HG02763 (cell line): ENCODE data around the gene GDF10.

Experiments
- ATAC-seq: cut with Tn5 transposase; IDR thresholded peaks from one replicate; pipeline ENCODE4 v1.9.1; 2021; ENCODE audit warnings: mild to moderate bottlenecking, moderate library complexity; ENCODE audit not compliant: unreplicated experiment

The GDF10 gene

GRCh38 chr10:47269294-47269693 is 30.7 kb upstream of the GDF10 start:
- no peak for ATAC-seq

- no peak for ATAC-seq
These were observed 23.9 kb upstream of the GDF10 start for GRCh38 chr10:47276071-47276470.

GRCh38 chr10:47276576-47277351 is 23.2 kb upstream of the GDF10 start:
- no peak for ATAC-seq

DNA sequence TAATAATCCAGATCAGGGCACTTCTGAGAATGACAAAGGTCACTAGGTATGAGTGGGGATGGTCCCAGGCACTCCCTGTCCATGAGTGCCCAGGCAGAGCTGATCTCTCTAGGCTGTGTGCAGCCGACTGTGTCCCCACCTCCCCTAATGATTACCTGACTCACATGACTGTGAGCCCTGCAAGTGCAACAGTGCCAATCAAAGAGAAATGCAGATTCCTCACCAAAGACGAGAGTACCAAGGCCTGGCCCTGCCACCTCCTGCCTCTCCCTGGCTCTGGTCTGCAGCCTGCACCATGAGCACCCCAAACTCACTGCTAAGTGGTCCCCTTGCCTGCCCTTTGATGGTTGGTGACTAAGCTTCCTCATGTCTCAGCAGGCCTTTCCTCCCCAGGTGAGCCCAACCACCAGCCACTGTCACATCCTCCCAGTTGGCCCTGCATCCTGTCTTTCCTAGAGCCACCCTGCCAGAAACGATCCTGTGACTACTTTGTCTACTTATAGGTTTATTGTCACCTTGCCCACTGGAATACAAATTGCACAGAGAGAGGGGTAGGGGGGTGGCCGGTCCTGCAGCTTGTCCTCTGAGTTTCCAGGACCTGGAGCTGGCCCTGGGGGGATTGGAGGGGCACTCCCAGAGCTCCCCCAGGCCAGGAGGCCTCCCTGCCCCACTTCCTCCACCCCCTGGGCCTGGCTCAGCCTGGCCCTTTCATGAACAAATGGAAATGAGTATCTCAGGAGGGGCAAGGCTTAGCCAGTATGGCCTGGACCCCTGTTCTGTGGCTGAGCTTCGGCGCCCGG is 22.4 kb upstream of the GDF10 start:
- no peak for ATAC-seq

DNA sequence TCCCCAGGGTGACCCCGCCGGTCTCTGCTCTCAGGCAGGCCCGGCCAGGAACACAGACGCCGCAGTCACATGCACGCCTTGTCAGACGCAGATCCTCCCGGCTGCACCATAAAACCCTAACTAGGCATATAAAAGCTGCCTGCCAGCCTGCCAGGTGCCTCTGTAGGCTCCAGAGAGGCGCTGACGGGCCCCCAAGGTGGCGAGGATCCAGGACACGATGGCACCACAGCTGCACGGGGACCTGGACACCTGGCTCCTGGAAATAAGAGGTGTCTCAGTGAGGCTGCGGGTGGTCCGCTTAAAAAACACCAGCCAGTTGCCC is 21.9 kb upstream of the GDF10 start:
- ATAC-seq, result no peak

DNA sequence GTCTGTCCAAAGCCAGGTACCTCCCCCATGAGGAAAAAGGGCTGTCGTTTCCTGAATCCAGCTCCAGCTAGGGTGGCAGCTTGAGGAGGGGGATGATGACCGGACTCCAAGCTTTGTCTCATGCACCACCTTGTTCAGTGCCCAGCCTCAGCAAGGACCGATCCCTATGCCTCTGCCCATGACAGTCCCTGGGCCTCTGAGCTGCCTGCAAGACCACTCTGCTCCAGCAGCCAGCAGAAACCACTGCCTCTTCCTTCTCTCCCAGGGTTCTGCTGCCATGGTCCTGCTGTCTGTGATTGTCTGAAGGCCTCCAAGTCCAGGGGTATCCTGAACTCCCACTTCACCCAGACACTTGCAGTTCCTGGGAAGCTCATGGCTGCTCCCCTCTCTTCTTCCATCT is 21.3 kb upstream of the GDF10 start:
- no peak for ATAC-seq

- ATAC-seq, result no peak
These were observed 20.7 kb upstream of the GDF10 start for GRCh38 chr10:47279276-47279675.

DNA sequence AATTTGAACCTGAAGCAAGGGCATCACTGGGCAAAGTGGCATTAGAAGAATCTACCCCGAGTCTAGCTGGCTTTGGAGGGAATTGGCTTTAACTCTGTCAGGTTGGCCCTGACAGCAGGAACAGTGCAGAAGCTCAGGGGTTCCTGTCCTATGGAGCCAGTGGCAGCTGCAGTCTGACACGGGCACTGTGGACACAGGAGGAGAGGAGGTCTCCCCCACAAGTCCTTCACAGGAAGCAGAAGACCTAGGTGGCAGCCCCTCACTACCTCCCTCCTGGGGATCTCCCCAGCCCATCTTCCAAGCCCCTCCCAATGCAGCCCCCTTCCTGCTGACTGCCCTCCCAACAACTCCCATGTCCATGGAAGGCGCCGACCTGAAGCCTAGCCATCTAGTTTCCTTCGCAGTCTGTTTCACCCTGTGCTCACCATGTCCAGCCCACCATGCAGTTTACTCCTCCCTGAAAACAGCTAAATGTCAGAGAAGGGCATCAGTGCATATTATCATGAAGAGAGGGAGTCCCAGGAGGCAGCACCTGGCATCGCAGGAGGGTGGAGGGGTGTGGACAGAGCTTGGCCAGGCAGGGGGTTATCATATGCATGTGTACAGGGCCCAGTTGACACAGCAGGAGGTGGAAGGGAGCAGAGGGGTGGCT is 17.9 kb upstream of the GDF10 start:
- ATAC-seq, result no peak

GRCh38 chr10:47282657-47283018 is 17.4 kb upstream of the GDF10 start:
- no peak for ATAC-seq

GRCh38 chr10:47283101-47283630 is 16.8 kb upstream of the GDF10 start:
- ATAC-seq, result no peak

GRCh38 chr10:47283848-47284247 is 16.1 kb upstream of the GDF10 start:
- ATAC-seq, result no peak

GRCh38 chr10:47285381-47286115 is 14.4 kb upstream of the GDF10 start:
- ATAC-seq, result no peak

DNA sequence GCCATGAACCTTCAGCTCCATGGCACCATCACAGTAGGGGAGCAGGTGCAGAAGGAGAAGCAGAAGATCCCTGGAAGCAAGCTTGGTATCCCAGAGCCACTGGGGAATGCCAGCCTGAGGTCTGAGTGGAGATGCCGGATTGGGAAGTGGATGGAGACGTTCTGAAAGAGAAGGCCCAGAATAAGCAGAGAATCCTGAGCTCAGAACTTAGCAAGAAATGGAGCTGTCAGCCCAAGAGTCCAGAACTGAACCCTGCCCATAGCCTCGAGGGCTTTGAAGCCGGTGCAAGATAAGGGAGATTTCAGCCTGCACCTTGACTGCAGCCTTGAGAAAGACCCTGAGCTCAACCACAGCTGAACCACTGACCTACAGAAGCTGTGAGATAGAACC is 13.9 kb upstream of the GDF10 start:
- ATAC-seq, result no peak

GRCh38 chr10:47286591-47287315 is 13.2 kb upstream of the GDF10 start:
- ATAC-seq, result no peak

- ATAC-seq, result no peak
These were observed 12.6 kb upstream of the GDF10 start for GRCh38 chr10:47287365-47287802.

- no peak for ATAC-seq
These were observed 12.2 kb upstream of the GDF10 start for GRCh38 chr10:47287805-47288204.

GRCh38 chr10:47288236-47288635 is 11.8 kb upstream of the GDF10 start:
- no peak for ATAC-seq

DNA sequence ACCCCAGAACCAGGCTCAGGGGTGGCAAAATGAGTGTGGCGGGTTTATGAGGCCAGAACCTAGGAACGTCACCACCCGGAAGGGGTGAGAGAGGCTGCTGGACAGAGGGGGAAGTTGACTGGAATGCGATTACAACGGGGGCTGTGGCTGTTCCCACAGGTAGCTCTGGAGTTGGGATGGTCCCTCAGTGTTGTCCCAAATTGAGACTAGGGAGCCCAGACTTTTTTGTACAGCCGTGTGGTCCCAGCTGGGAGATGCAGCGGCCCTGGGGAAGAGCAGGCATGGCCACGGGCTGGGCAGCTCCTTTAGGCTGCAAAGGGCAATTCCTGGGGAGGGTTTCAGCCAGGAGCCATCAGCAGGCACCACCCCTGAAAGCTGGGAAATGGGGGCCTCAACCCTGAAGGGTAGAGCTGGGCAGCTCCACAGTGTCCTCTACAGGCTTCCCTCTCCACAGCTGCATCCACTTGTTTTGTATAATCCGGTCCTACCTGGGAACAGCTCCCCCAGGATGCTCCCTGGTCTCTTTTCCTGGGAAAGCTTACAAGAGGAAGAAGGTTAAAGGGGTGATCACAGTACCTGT is 11.0 kb upstream of the GDF10 start:
- no peak for ATAC-seq

DNA sequence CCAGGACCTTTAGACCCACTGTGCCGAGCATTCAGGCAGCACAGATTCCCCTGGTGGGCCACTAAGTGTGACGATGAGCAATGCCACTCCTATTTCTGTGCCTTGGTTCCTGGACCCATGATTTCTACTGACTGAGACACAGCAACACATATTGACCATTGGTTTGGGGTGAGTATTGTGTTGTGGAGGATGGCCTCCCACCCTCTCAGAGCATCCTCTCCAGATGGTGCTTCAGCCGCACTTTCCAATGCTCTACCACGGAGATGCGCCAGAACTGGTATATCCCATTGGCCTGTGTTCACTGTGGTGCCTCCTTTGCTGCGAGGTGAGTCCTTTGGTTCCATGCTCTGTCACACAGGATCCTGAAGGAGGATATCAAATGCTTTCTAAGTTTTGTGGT is 10.1 kb upstream of the GDF10 start:
- ATAC-seq, result no peak

- no peak for ATAC-seq
These were observed 9.7 kb upstream of the GDF10 start for GRCh38 chr10:47290338-47290737.
